Epithelial cell of alveolus of lung (primary cell): ENCODE measurements around the gene CKLF. TPM values are rescaled to one million over a fixed set of nuclear protein-coding genes. Genes with fewer than 3 reads are reported as not detected.

Experiments
- total RNA-seq: library from RNA; depleted of rRNA; stranded (reverse); fragments of >200 nt; gene quantifications from 2 replicates; pipeline ENCODE4 v1.2.1, GENCODE V29; 2015

CKLF gene
- total RNA-seq: 34.7 and 63.6 TPM in 2 replicates

GRCh38 chr16:66552286-66553177 is at the start of gene CKLF:
Gene CKLF, plus strand, starts transcription at chr16:66552576. Its CDS starts 140 bp downstream, at chr16:66552716.

GRCh38 chr16:66549284-66550131 is 2.9 kb upstream of the CKLF start, which contains the start of gene TK2:
Gene TK2, minus strand, starts transcription at chr16:66550122. Its CDS starts 61 bp downstream, at chr16:66550061.

GRCh38 chr16:66566051-66566901 is 13.9 kb downstream of the CKLF start, which contains the start of gene CMTM1:
Gene CMTM1, plus strand, starts transcription at chr16:66566439. Its CDS starts 75 bp downstream, at chr16:66566514.

GRCh38 chr16:66578651-66579531 is 26.5 kb downstream of the CKLF start, which contains the start of gene CMTM2:
Gene CMTM2, plus strand, starts transcription at chr16:66579463. Its CDS starts 145 bp downstream, at chr16:66579608.

GRCh38 chr16:66604376-66605176 is 52.2 kb downstream of the CKLF start, which contains the start of gene CMTM3:
Gene CMTM3, plus strand, starts transcription at chr16:66604704. Its CDS starts 102 bp downstream, at chr16:66604806.

Other genes starting within 250 kb of the CKLF start
- gene CDH5, start 185.9 kb upstream of the CKLF start, total RNA-seq: 3.0 and 3.6 TPM in 2 replicates
- gene BEAN1, start 125.3 kb upstream of the CKLF start, total RNA-seq: 2.6 TPM in 1 of 2 replicates, not detected in the other
- 22.5 and 25.3 TPM in 2 replicates for gene TK2, start 2.5 kb upstream of the CKLF start, total RNA-seq
- 1.1 and 3.4 TPM in 2 replicates for gene CMTM1, start 13.9 kb downstream of the CKLF start, total RNA-seq
- not detected in 2 replicates for gene CMTM2, start 26.9 kb downstream of the CKLF start, total RNA-seq
- gene CMTM3, start 52.1 kb downstream of the CKLF start, total RNA-seq: 60.4 and 80.2 TPM in 2 replicates
- gene CMTM4, start 144.2 kb downstream of the CKLF start, total RNA-seq: 15.0 and 19.4 TPM in 2 replicates
- 50.6 and 75.2 TPM in 2 replicates for gene DYNC1LI2, start 199.0 kb downstream of the CKLF start, total RNA-seq
- not detected in 2 replicates for gene TERB1, start 249.0 kb downstream of the CKLF start, total RNA-seq